Activated naive CD4-positive, alpha-beta T cell treated with anti-CD3 and anti-CD28 coated beads, Interleukin-2, amount 50 U/mL, for 72 hours (primary cell): ENCODE data around the gene DGAT2. TPM values are rescaled to one million over a fixed set of nuclear protein-coding genes. Genes with fewer than 3 reads are reported as not detected.

ENCODE experiments used
- ATAC-seq, 2 donors: fragments of 150-1000 bp; cut with Tn5 transposase; 2 replicates each; pipeline ENCODE4 v1.10.0; 2021; ENCODE audit warnings: mild to moderate bottlenecking in 2 of 2, moderate library complexity in 2 of 2
- DNase-seq, 2 donors: peaks; one replicate each; pipeline ENCODE4 v3.0.0; 2021 to 2022; ENCODE audit warnings: low spot score in 2 of 2
- H3K27ac Mint-ChIP-seq, 2 donors: one replicate each; pipeline ENCODE4 v1.8.0; 2022; ENCODE audit warnings: mild to moderate bottlenecking in 2 of 2, mixed read lengths in 2 of 2
- H3K36me3 Mint-ChIP-seq, 2 donors: one replicate each; pipeline ENCODE4 v1.8.0; 2022; ENCODE audit warnings: mixed read lengths in 2 of 2
- H3K9me3 Mint-ChIP-seq, 2 donors: one replicate each; pipeline ENCODE4 v1.8.0; 2022; ENCODE audit warnings: mixed read lengths in 2 of 2
- total RNA-seq, 2 donors: library from RNA; stranded (reverse); gene quantifications; one replicate each; pipeline ENCODE4 v1.2.3, GENCODE V29; 2022

The DGAT2 gene
- total RNA-seq, 2 donors from 2014 or later, result 1.1 to 3.9 TPM

GRCh38 chr11:75784506-75784905, 15.9 kb downstream of the DGAT2 start:
- Mint-ChIP-seq H3K9me3 (no peaks in the 10 kb centered on the region), H3K27ac (no peak overlapping the region), H3K36me3 (no peaks in the 10 kb centered on the region)
- DNase-seq (no peak), ATAC-seq (no peak)

- no peaks in the 10 kb centered on the region for H3K36me3 Mint-ChIP-seq
These were observed 16.6 kb downstream of the DGAT2 start for GRCh38 chr11:75785187-75785586.

GRCh38 chr11:75786101-75786736, 17.6 kb downstream of the DGAT2 start:
- DNase-seq, result no peak
- ATAC-seq, result no peak
- H3K36me3 Mint-ChIP-seq, result no peaks in the 10 kb centered on the region

More at GRCh38 chr11:75785187-75785586, 16.6 kb downstream of the DGAT2 start:
- Mint-ChIP-seq H3K9me3 (no peaks in the 10 kb centered on the region), H3K27ac (no peak overlapping the region)
- DNase-seq, result no peak
- no peak for ATAC-seq

GRCh38 chr11:75789521-75789920, 20.9 kb downstream of the DGAT2 start:
- DNase-seq (no peak), ATAC-seq (no peak)
- Mint-ChIP-seq H3K9me3 (no peaks in the 10 kb centered on the region), H3K36me3 (no peaks in the 10 kb centered on the region), H3K27ac (no peak overlapping the region)

More at GRCh38 chr11:75786101-75786736, 17.6 kb downstream of the DGAT2 start:
- no peaks in the 10 kb centered on the region for H3K9me3 Mint-ChIP-seq
- H3K27ac Mint-ChIP-seq, result no peak overlapping the region

GRCh38 chr11:75790986-75791385, 22.4 kb downstream of the DGAT2 start:
- ATAC-seq, result no peak
- Mint-ChIP-seq H3K27ac (no peak overlapping the region), H3K36me3 (no peaks in the 10 kb centered on the region), H3K9me3 (no peaks in the 10 kb centered on the region)
- no peak for DNase-seq

- DNase-seq, result no peak
- ATAC-seq, result no peak
- Mint-ChIP-seq H3K36me3 (no peaks in the 10 kb centered on the region), H3K9me3 (no peaks in the 10 kb centered on the region), H3K27ac (peak overlapping the region in 1 of 2 donors; percentile 44)
These were observed 23.7 kb downstream of the DGAT2 start for GRCh38 chr11:75792127-75792731.

- DNase-seq (no peak), ATAC-seq (no peak)
- Mint-ChIP-seq H3K36me3 (no peaks in the 10 kb centered on the region), H3K27ac (peak overlapping the region in 1 of 2 donors; percentile 44), H3K9me3 (no peaks in the 10 kb centered on the region)
These were observed 24.6 kb downstream of the DGAT2 start for GRCh38 chr11:75792997-75793800.

GRCh38 chr11:75793966-75794365, 25.4 kb downstream of the DGAT2 start:
- no peak for ATAC-seq
- no peaks in the 10 kb centered on the region for H3K36me3 Mint-ChIP-seq
- H3K9me3 Mint-ChIP-seq, result no peaks in the 10 kb centered on the region

GRCh38 chr11:75795276-75796090, 26.9 kb downstream of the DGAT2 start:
- no peaks in the 10 kb centered on the region for H3K9me3 Mint-ChIP-seq
- ATAC-seq (no peak), DNase-seq (no peak)
- H3K27ac Mint-ChIP-seq, result no peak overlapping the region
- no peaks in the 10 kb centered on the region for H3K36me3 Mint-ChIP-seq

More at GRCh38 chr11:75793966-75794365, 25.4 kb downstream of the DGAT2 start:
- H3K27ac Mint-ChIP-seq, result no peak overlapping the region
- no peak for DNase-seq

- H3K27ac Mint-ChIP-seq, result no peak overlapping the region
- DNase-seq (no peak), ATAC-seq (no peak)
- no peaks in the 10 kb centered on the region for H3K9me3 Mint-ChIP-seq
- no peaks in the 10 kb centered on the region for H3K36me3 Mint-ChIP-seq
These were observed 27.5 kb downstream of the DGAT2 start for GRCh38 chr11:75796091-75796435.

GRCh38 chr11:75797116-75797515, 28.5 kb downstream of the DGAT2 start:
- ATAC-seq (no peak), DNase-seq (no peak)
- Mint-ChIP-seq H3K9me3 (no peaks in the 10 kb centered on the region), H3K27ac (no peak overlapping the region), H3K36me3 (no peaks in the 10 kb centered on the region)

GRCh38 chr11:75797792-75798191, 29.2 kb downstream of the DGAT2 start:
- ATAC-seq, result no peak
- Mint-ChIP-seq H3K9me3 (no peaks in the 10 kb centered on the region), H3K27ac (no peak overlapping the region), H3K36me3 (no peaks in the 10 kb centered on the region)
- DNase-seq, result no peak

GRCh38 chr11:75800136-75800675, 31.6 kb downstream of the DGAT2 start:
- H3K36me3 Mint-ChIP-seq, result no peaks in the 10 kb centered on the region
- no peak for DNase-seq
- no peak for ATAC-seq
- no peak overlapping the region for H3K27ac Mint-ChIP-seq
- no peaks in the 10 kb centered on the region for H3K9me3 Mint-ChIP-seq

GRCh38 chr11:75800728-75801361, 32.3 kb downstream of the DGAT2 start:
- H3K36me3 Mint-ChIP-seq, result no peaks in the 10 kb centered on the region
- DNase-seq (no peak), ATAC-seq (no peak)
- H3K9me3 Mint-ChIP-seq, result no peaks in the 10 kb centered on the region
- no peak overlapping the region for H3K27ac Mint-ChIP-seq

- H3K27ac Mint-ChIP-seq, result peak overlapping the region in 1 of 2 donors; percentile 14
- H3K9me3 Mint-ChIP-seq, result no peaks in the 10 kb centered on the region
- H3K36me3 Mint-ChIP-seq, result no peaks in the 10 kb centered on the region
- ATAC-seq (peak in 1 of 2 donors; percentile 27), DNase-seq (no peak)
These were observed 32.9 kb downstream of the DGAT2 start for GRCh38 chr11:75801362-75802020.
